Testis (tissue), 3 donors: ENCODE data around the gene DNAH5. TPM values are rescaled to one million over a fixed set of nuclear protein-coding genes. Genes with fewer than 3 reads are reported as not detected.

ENCODE experiments used
- DNase-seq: peaks from one replicate; pipeline ENCODE4 v3.0.0-alpha.2; 2019
- H3K27ac ChIP-seq, 2 donors: fragments of 200-600 bp; sonication (generic); one replicate each; pipeline ENCODE4 v1.5.1; 2019
- H3K27me3 ChIP-seq: fragments of 200-600 bp; sonication (generic); one replicate; pipeline ENCODE4 v1.5.1; 2019
- H3K36me3 ChIP-seq: fragments of 200-600 bp; sonication (generic); one replicate; pipeline ENCODE4 v1.5.1; 2017; ENCODE audit warnings: low read depth; ENCODE audit errors: missing control alignments
- H3K4me1 ChIP-seq: fragments of 200-600 bp; sonication (generic); one replicate; pipeline ENCODE4 v1.5.1; 2019
- H3K4me3 ChIP-seq, 2 donors: fragments of 200-600 bp; sonication (generic); one replicate each; pipeline ENCODE4 v1.5.1; 2017 to 2019
- H3K9me3 ChIP-seq: fragments of 200-600 bp; sonication (generic); one replicate; pipeline ENCODE4 v1.5.1; 2017
- POLR2A ChIP-seq: fragments of 450-650 bp; IDR thresholded peaks from one replicate; pipeline ENCODE4 v1.6.1; 2017; ENCODE audit warnings: antibody characterized with exemption, mild to moderate bottlenecking, moderate library complexity
- WGBS, 2 donors: methylation state at CpG; one replicate each; pipeline ENCODE4 v1.1.5; 2018; 5-methylcytosine and 5-hydroxymethylcytosine counted together
- intact Hi-C: fragments of 100-400 bp; cut with DNase I; formaldehyde crosslinking; loops from one replicate; pipeline ENCODE4 v1.15.1; 2023; ENCODE audit warnings: low total_unique reads
- polyA plus RNA-seq: library from polyadenylated mRNA; stranded (reverse); fragments of 350-450 nt; fragmentation: Illumina TruSeq; extraction: RNeasy Lipid Tissue Mini Kit (QIAGEN cat#74804); gene quantifications from one replicate; pipeline ENCODE4 v1.2.3, GENCODE V29; 2014; ENCODE audit warnings: low read depth, low replicate concordance; ENCODE audit not compliant: insufficient read depth
- total RNA-seq, 2 donors: library from RNA; depleted of rRNA; stranded (reverse); fragments of >200 nt; gene quantifications; one replicate each; pipeline ENCODE4 v1.2.3, GENCODE V29; 2016
- TF ChIP-seq, protein P1 (sequence below), 3 experiments: fragments of 450-650 bp in 2 of 3; fragments of 200-600 bp in 1 of 3; sonication (generic) in 1 of 3; IDR thresholded peaks; one replicate each; pipeline ENCODE4 v1.5.1; 2016 to 2019; ENCODE audit warnings: antibody characterized with exemption in 3 of 3, mild to moderate bottlenecking in 2 of 3, moderate library complexity in 1 of 3

DNAH5 gene
- total and polyA plus RNA-seq, 3 donors from 2014 or later: 1.1 to 5.9 (median 5.1) TPM

DNA sequence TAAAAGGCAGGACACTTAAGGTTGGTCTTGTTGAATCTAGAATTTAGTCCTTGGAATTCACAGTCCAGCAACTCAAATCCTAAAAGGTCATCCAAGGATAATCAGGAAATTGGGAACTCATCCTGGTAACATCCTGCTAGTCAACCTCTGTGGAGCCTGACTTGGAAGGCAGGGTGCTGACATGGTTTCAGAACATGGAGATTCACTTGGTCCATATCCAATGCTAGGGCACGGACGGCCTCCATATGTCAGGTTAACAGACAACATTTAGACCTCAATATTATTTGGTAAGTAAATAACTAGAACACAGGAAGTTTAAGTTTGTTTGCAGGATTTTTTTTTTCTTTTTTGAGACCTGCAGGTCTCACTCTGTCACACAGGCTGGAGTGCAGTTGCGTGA lies 783 bp upstream of the DNAH5 start:
- Histone ChIP-seq H3K27me3 (no peaks in the 10 kb centered on the region), H3K36me3 (no peaks in the 10 kb centered on the region), H3K4me1 (no peaks in the 10 kb centered on the region), H3K4me3 (no peak overlapping the region), H3K27ac (no peak overlapping the region), H3K9me3 (no peaks in the 10 kb centered on the region)
- DNase-seq: no peak
- intact Hi-C loops: no loop called here
- 85 to 92% methylated on average over 3 of the region's 3 CpGs for WGBS, 2 donors
- no peak for TF ChIP-seq POLR2A
- TF ChIP-seq, protein P1, sequence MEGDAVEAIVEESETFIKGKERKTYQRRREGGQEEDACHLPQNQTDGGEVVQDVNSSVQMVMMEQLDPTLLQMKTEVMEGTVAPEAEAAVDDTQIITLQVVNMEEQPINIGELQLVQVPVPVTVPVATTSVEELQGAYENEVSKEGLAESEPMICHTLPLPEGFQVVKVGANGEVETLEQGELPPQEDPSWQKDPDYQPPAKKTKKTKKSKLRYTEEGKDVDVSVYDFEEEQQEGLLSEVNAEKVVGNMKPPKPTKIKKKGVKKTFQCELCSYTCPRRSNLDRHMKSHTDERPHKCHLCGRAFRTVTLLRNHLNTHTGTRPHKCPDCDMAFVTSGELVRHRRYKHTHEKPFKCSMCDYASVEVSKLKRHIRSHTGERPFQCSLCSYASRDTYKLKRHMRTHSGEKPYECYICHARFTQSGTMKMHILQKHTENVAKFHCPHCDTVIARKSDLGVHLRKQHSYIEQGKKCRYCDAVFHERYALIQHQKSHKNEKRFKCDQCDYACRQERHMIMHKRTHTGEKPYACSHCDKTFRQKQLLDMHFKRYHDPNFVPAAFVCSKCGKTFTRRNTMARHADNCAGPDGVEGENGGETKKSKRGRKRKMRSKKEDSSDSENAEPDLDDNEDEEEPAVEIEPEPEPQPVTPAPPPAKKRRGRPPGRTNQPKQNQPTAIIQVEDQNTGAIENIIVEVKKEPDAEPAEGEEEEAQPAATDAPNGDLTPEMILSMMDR (IDR thresholded peaks at IDR 0.05): no peak

DNA sequence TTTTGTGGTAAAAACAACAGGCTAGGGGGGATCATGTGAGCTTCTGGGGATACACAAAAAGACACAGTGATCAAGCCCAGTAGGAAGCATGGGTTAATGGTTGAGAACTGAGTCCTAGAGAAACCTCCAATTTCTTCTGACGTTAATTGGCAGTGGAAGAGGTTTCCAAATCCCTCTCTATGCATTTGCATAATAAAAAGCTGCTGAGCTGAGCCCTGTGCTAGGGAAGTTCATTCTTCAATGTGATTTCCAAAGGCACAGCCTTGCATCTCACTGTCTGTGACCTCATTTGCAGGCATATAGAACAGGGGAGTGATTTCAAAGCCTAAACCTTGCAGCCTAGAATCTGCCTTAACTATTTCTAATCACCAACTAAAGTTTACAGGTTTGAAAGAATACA lies 812 bp downstream of the DNAH5 start:
- no peaks in the 10 kb centered on the region for H3K27me3 ChIP-seq
- no peaks in the 10 kb centered on the region for H3K9me3 ChIP-seq
- no peak overlapping the region for H3K4me3 ChIP-seq
- 27 to 47% methylated on average over 1 of the region's 1 CpG for WGBS, 2 donors
- DNase-seq: no peak
- TF ChIP-seq, protein P1 (IDR thresholded peaks at IDR 0.05): no peak
- TF ChIP-seq POLR2A: no peak
- intact Hi-C loops: no loop called here
- no peaks in the 10 kb centered on the region for H3K4me1 ChIP-seq
- H3K27ac ChIP-seq: no peak overlapping the region
- no peaks in the 10 kb centered on the region for H3K36me3 ChIP-seq

DNA sequence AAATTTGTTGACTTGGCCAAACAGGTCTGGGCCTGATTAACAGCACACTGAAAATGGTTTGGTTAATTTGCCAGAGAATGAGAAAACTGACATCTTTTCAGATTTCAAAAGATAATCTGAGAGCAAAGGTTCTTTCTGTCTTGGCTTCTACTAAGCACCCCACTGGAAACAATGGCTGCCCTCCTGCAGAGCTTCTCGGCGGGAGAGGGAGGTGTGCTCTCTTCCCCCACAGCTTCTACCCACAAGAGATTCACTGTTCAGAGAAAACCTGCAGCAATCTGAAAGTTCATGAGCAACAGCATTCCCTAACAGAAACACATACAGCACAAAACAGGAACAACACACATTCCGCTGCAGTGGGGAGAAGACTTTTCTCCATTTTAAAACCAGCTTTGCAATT lies 3.0 kb downstream of the DNAH5 start:
- Histone ChIP-seq H3K4me3 (no peak overlapping the region), H3K27ac (no peak overlapping the region), H3K36me3 (no peaks in the 10 kb centered on the region), H3K9me3 (no peaks in the 10 kb centered on the region), H3K4me1 (no peaks in the 10 kb centered on the region), H3K27me3 (no peaks in the 10 kb centered on the region)
- intact Hi-C loops: no loop called here
- 57 to 64% methylated on average over 3 of the region's 3 CpGs for WGBS, 2 donors
- no peak for TF ChIP-seq POLR2A
- TF ChIP-seq, protein P1 (IDR thresholded peaks at IDR 0.05): no peak
- no peak for DNase-seq

DNA sequence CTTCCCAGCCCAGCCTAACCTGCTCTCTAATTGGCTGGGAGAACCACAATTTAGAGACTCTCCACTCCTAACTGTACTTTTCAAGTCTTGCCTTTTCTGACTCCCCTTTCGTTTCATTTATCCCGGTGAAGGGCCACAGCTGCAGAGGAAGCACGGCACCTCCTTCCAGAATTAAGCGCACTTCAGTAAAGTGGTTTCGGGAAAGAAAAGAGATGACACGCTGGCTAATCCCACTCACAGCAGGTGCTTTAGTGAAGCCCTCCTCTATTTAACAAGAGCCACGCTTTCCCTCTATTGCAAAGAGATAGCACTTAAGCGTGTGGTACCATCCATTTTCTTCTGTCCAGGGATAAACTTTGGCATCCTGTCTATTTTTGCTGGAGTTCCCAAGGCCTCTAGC lies 4.8 kb downstream of the DNAH5 start:
- no peak overlapping the region for H3K27ac ChIP-seq
- TF ChIP-seq POLR2A: no peak
- H3K4me3 ChIP-seq: no peak overlapping the region
- no peaks in the 10 kb centered on the region for H3K4me1 ChIP-seq
- no peaks in the 10 kb centered on the region for H3K27me3 ChIP-seq
- H3K36me3 ChIP-seq: no peaks in the 10 kb centered on the region
- no peaks in the 10 kb centered on the region for H3K9me3 ChIP-seq
- 56 to 64% methylated on average over 8 of the region's 8 CpGs for WGBS, 2 donors
- DNase-seq: no peak
- intact Hi-C loops: no loop called here

DNA sequence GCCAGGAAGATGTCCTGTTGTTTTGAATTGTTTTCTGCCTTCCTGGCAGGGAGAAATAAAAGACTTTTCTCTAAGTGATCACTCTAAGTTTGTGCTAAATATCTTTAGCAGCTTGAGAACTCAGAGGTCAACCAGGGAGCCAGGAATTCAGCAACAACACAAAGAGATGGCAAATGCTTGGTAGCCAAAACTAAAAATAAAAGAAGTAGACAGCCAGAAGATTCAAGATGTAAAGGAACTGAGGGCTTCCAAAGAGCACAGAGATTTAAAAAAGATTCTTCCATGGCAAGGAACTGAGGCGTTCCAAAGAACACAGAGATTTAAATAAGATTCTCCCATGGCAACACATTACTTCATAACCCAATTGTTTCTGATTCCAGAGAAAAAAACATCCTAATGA lies 9.6 kb downstream of the DNAH5 start:
- H3K9me3 ChIP-seq: no peaks in the 10 kb centered on the region
- 70 to 96% methylated on average over 1 of the region's 1 CpG for WGBS, 2 donors
- no peak overlapping the region for H3K27ac ChIP-seq
- H3K4me3 ChIP-seq: no peak overlapping the region
- no peaks in the 10 kb centered on the region for H3K36me3 ChIP-seq
- no peak for DNase-seq
- H3K27me3 ChIP-seq: no peaks in the 10 kb centered on the region
- no peaks in the 10 kb centered on the region for H3K4me1 ChIP-seq
- intact Hi-C loops: no loop called here
- TF ChIP-seq POLR2A: no peak
- TF ChIP-seq, protein P1 (IDR thresholded peaks at IDR 0.05): no peak
